Adipose tissue (tissue), 3 donors: ENCODE results near the gene ABHD12. TPM values are rescaled to one million over a fixed set of nuclear protein-coding genes. Genes with fewer than 3 reads are reported as not detected.
"Not testable (repeated sequence)": the region's sequence is repeated elsewhere in the genome, so short reads cannot be mapped to it uniquely, and the experiment has no call there.

ENCODE experiments used
- H3K27ac ChIP-seq: one replicate; pipeline ENCODE4 v1.5.1; 2013; ENCODE audit warnings: low read depth, low read length
- WGBS, 3 donors: extraction: QIAGEN DNeasy Blood & Tissue Kit; methylation state at CpG; one replicate each; pipeline ENCODE4 v1.1.7; 2013; 5-methylcytosine and 5-hydroxymethylcytosine counted together
- polyA plus RNA-seq, 3 donors: library from polyadenylated mRNA; stranded (reverse); fragments of 200-250 nt; gene quantifications; one replicate each; pipeline ENCODE4 v1.2.3, GENCODE V29; 2013
- donor health status: healthy with polysubstance abuse.
- donor health status: Bipolar disorder and iron deficiency.
- donor health status: healthy.

The ABHD12 gene
- polyA plus RNA-seq, 3 donors: 31.0 to 35.7 (median 33.0) TPM

GRCh38 chr20:25276533-25277050 is 114.0 kb downstream of the ABHD12 start:
- no peak overlapping the region for H3K27ac ChIP-seq
- WGBS, 3 donors: 93 to 96% (median 95%) methylated on average over 20 to 24 of the region's 24 CpGs

- H3K27ac ChIP-seq: no peak overlapping the region
- 96 to 98% (median 97%) methylated on average over 19 to 20 of the region's 20 CpGs for WGBS, 3 donors
Measured at GRCh38 chr20:25275813-25276532, 114.7 kb downstream of the ABHD12 start.

DNA sequence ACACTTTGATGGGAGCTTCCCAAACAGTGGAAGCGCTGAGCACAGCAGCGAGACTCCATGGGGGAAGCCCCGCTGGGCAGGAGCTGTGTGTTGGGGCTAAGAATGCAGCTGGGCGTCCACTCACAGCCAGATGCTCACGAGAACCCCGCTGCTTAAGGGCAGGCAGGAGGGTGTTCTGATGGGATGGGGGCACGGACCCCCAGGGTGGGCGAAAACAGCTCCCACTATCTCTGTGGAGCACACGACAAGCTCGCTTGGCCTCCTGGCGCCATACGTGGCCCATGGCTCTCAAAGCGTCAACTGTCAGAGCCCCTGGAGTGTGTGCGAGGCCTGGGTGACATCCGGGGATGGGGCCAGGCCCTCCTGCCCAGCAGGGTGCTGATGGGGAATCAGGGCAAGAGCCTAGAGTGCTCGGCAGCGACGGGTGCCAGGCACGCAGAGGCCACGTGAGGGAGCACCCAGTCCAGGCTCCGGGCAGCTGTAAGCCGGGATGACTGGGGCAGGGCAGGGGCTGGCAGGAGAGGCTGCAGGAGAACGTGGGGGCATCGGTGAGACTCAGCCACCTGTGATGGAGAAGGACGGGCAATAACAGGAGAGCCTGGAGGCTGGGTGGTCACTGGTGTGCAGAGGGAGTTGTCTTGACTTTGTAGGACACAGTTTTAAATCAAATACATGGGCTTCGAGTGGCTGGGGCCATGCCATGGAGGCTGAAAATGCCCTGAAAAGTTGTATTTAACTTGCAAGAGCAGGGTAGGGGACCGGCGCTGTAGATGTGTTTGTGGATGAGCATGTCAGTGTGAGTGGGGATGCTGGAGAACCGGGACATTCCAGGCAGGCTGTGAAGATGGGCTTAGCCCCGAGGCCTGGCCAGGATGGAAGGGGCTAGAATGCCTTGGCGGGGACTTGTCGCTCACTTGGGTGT is 115.5 kb downstream of the ABHD12 start:
- 92 to 94% (median 94%) methylated on average over 32 of the region's 32 CpGs for WGBS, 3 donors
- H3K27ac ChIP-seq: no peak overlapping the region

GRCh38 chr20:25274481-25274880 is 116.2 kb downstream of the ABHD12 start:
- 92 to 97% (median 95%) methylated on average over 20 of the region's 20 CpGs for WGBS, 3 donors
- no peak overlapping the region for H3K27ac ChIP-seq

DNA sequence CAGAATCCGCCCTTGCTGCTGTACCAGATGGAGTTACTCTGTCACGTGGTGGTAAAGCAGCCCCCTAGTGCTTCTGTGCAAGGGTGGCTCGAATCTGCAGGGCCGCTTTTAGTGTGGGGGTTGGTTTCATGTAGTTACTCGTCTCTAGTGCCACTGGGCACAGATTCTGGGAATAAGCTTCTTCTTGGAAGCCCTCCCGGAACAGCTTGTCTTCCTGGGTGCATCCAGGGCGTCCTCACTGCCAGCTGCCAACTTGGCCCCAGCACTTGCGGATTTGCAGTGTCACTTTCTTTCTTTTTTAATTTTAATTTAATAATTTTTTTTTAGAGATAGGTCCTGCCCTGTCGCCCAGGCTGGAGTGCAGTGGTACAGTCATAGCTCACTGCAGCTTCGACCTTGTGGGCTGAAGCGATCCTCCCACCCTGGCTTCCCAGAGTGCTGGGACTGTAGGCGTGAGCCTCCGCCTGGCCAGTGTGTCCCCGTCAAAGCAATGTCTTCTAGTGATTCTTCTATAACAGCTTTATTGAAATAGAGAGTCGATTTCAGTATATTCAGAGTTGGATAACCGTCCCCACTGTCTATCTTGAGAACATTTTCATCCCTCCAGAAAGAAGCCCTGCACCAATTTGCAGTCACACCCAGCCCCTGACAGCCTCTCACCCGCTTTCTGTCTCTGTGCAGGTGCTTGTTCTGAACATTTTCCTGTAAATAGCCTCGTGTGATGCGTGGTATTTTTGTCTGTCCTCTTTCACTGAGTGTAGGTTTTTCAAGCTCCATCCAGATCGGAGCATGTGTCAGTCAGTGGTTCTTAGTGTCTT is 116.9 kb downstream of the ABHD12 start:
- 89 to 95% (median 90%) methylated on average over 20 of the region's 20 CpGs for WGBS, 3 donors
- H3K27ac ChIP-seq: no peak overlapping the region

GRCh38 chr20:25273046-25273445 is 117.6 kb downstream of the ABHD12 start:
- H3K27ac ChIP-seq: no peak overlapping the region
- WGBS, 3 donors: 89 to 94% (median 90%) methylated on average over 10 of the region's 10 CpGs

GRCh38 chr20:25272223-25273000 is 118.2 kb downstream of the ABHD12 start:
- 89 to 93% (median 92%) methylated on average over 19 of the region's 19 CpGs for WGBS, 3 donors
- no peak overlapping the region for H3K27ac ChIP-seq

- 95 to 96% (median 95%) methylated on average over 13 of the region's 13 CpGs for WGBS, 3 donors
Measured at GRCh38 chr20:25271486-25272222, 119.0 kb downstream of the ABHD12 start.

GRCh38 chr20:25270829-25271251 is 119.8 kb downstream of the ABHD12 start:
- H3K27ac ChIP-seq: no peak overlapping the region
- WGBS, 3 donors: 70 to 92% (median 91%) methylated on average over 12 of the region's 12 CpGs

More at GRCh38 chr20:25271486-25272222, 119.0 kb downstream of the ABHD12 start:
- no peak overlapping the region for H3K27ac ChIP-seq

- H3K27ac ChIP-seq: no peak overlapping the region
Measured at GRCh38 chr20:25269833-25270170, 120.8 kb downstream of the ABHD12 start.

GRCh38 chr20:25269057-25269832 is 121.4 kb downstream of the ABHD12 start:
- H3K27ac ChIP-seq: no peak overlapping the region

More at GRCh38 chr20:25269833-25270170, 120.8 kb downstream of the ABHD12 start:
- 97 to 98% (median 97%) methylated on average over 6 of the region's 6 CpGs for WGBS, 3 donors

DNA sequence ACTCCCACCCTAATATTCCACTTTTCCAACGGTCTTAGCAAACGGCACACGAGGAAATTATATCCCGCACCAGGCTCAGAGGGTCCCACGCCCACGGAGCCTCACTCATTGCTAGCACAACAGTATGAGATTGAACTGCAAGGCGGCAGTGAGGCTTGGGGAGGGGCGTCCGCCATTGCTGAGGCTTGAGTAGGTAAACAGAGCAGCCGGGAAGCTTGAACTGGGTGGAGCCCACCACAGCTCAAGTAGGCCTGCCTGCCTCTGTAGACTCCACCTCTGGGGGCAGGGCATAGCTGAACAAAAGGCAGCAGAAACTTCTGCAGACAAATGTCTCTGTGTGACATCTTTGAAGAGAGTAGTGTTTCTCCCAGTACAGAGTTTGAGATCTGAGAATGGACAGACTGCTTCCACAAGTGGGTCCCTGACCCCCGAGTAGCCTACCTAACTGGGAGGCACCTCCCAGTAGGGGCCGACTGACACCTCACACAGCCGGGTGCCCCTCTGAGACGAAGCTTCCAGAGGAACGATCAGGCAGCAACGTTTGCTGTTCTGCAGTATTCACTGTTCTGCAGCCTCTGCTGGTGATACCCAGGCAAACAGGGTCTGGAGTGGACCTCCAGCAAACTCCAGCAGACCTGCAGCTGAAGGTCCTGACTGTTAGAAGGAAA is 129.7 kb downstream of the ABHD12 start:
- WGBS, 3 donors: 92 to 97% (median 96%) methylated on average over 15 to 16 of the region's 16 CpGs

More at GRCh38 chr20:25269057-25269832, 121.4 kb downstream of the ABHD12 start:
- 86 to 91% (median 89%) methylated on average over 11 of the region's 11 CpGs for WGBS, 3 donors

DNA sequence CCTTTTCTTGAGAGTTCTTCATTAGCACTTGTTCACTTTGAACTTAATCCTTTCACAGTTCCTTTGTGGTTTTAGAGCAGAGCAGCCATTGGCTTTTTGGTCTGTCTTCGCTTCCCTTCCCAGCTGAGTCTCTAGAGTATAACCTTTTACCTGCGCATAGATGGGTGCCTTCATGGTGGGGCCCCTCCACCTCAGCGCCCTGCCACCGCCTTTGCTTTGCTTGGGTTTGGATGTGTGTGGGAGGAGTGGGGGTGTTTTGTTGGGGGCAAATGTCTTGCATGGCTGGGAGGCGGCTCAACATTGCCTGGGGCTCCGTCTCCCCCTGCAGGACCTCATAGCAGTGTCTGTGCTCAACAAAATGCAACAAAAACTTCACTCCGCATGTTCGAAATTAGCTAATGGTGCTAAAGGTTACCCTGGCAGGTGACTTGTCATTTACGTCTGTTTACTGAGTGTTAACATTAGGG is 130.8 kb downstream of the ABHD12 start:
- 92 to 94% (median 93%) methylated on average over 9 of the region's 9 CpGs for WGBS, 3 donors
- H3K27ac ChIP-seq: no peak overlapping the region

More for the DNA sequence above, 129.7 kb downstream of the ABHD12 start:
- H3K27ac ChIP-seq: not testable (repeated sequence)

- WGBS, 3 donors: 85 to 98% (median 96%) methylated on average over 12 of the region's 12 CpGs
- H3K27ac ChIP-seq: no peak overlapping the region
Measured at GRCh38 chr20:25259358-25259757, 131.3 kb downstream of the ABHD12 start.

DNA sequence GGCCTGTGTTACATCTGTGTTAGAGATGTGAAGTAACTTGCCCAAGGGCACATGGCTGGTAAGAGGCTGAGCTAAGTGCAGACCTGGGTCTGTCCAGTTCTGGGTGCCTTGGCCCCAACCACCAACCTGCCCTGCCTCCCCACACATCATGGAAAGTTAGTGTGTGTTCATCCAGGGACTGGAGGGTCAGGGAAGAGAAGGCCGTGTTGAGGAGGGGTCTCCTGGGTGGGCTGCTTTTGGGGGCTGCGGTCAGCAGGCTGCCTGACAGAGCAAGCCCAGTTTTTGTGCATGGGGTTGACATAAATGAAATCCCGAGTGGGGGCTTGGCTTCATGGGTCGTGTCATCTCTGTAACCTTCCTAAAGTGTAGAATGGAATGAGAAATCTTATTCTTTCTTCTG is 131.8 kb downstream of the ABHD12 start:
- H3K27ac ChIP-seq: no peak overlapping the region
- 84 to 94% (median 87%) methylated on average over 4 of the region's 4 CpGs for WGBS, 3 donors

DNA sequence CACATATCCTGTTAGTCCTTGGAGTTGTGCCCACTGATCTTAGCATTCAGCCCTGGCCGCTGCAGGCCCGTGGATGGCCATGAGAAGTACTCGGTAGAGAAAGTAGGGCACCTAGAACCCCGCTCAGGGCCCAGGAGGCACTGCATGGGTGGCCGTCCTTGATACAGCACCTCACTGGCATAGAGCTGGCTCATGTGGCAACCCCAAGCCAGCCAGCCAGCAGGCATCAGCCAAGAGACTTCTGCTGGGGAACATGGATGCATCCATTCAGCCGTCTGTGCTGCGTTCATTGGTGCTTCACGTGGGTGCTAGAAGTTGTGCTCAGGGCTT is 132.2 kb downstream of the ABHD12 start:
- 83 to 89% (median 87%) methylated on average over 8 of the region's 8 CpGs for WGBS, 3 donors
- no peak overlapping the region for H3K27ac ChIP-seq
